Esophagus squamous epithelium (tissue), 4 donors: Measurements from ENCODE around the gene GPR137C.

Source experiments
- POLR2A ChIP-seq, 4 donors: fragments of 450-650 bp; IDR thresholded peaks; one replicate each; pipeline ENCODE4 v1.6.1; 2017; ENCODE audit warnings: antibody characterized with exemption in 4 of 4, mild to moderate bottlenecking in 4 of 4, moderate library complexity in 3 of 4
- TF ChIP-seq, protein P1 (sequence below), 6 experiments: fragments of 450-650 bp in 4 of 6; fragments of 200-600 bp in 2 of 6; sonication (generic) in 2 of 6; IDR thresholded peaks; one replicate each; pipeline ENCODE4 v1.5.1; 2016 to 2019; ENCODE audit warnings: antibody characterized with exemption in 6 of 6, mild to moderate bottlenecking in 4 of 6, moderate library complexity in 4 of 6

- TF ChIP-seq, protein P1, sequence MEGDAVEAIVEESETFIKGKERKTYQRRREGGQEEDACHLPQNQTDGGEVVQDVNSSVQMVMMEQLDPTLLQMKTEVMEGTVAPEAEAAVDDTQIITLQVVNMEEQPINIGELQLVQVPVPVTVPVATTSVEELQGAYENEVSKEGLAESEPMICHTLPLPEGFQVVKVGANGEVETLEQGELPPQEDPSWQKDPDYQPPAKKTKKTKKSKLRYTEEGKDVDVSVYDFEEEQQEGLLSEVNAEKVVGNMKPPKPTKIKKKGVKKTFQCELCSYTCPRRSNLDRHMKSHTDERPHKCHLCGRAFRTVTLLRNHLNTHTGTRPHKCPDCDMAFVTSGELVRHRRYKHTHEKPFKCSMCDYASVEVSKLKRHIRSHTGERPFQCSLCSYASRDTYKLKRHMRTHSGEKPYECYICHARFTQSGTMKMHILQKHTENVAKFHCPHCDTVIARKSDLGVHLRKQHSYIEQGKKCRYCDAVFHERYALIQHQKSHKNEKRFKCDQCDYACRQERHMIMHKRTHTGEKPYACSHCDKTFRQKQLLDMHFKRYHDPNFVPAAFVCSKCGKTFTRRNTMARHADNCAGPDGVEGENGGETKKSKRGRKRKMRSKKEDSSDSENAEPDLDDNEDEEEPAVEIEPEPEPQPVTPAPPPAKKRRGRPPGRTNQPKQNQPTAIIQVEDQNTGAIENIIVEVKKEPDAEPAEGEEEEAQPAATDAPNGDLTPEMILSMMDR (IDR thresholded peaks at IDR 0.05), result no peak
- TF ChIP-seq POLR2A (IDR thresholded peaks at IDR 0.05), result no peak
Observed at GRCh38 chr14:52558688-52559087, 6.1 kb downstream of the GPR137C start.
